Activated naive CD4-positive, alpha-beta T cell treated with anti-CD3 and anti-CD28 coated beads for 36 hours (primary cell): ENCODE results near the gene ZNF561. TPM values are rescaled to one million over a fixed set of nuclear protein-coding genes. Genes with fewer than 3 reads are reported as not detected.

Experiments
- CTCF ChIA-PET: fragments of 350-600 bp; sonication (Branson Sonifier 250); formaldehyde crosslinking; loops from one replicate; lab custom pipeline; 2021; ENCODE audit warnings: antibody characterized with exemption; lab: Charles Lee
- DNase-seq: peaks from one replicate; pipeline ENCODE4 v3.0.0-alpha.2; 2020
- H3K27ac Mint-ChIP-seq: one replicate; pipeline ENCODE4 v1.8.0; 2021; ENCODE audit warnings: mild to moderate bottlenecking, mixed read lengths
- H3K27me3 Mint-ChIP-seq: one replicate; pipeline ENCODE4 v1.8.0; 2021; ENCODE audit warnings: low read depth, mixed read lengths
- H3K36me3 Mint-ChIP-seq: one replicate; pipeline ENCODE4 v1.8.0; 2021; ENCODE audit warnings: low read depth, mixed read lengths
- H3K4me1 Mint-ChIP-seq: one replicate; pipeline ENCODE4 v1.8.0; 2021; ENCODE audit warnings: low read depth, mixed read lengths
- H3K4me3 Mint-ChIP-seq: one replicate; pipeline ENCODE4 v1.8.0; 2021; ENCODE audit warnings: mild to moderate bottlenecking, moderate library complexity, mixed read lengths
- H3K9me3 Mint-ChIP-seq: one replicate; pipeline ENCODE4 v1.8.0; 2021; ENCODE audit warnings: mixed read lengths
- intact Hi-C: fragments of 100-400 bp; cut with micrococcal nuclease; formaldehyde crosslinking; loops from one replicate; pipeline ENCODE4 v1.15.1; 2023
- total RNA-seq, 2 experiments: library from RNA; stranded (reverse); gene quantifications; one replicate each; pipeline ENCODE4 v1.2.3, GENCODE V29; 2021

Gene ZNF561
- total RNA-seq, 2 experiments from 2014 or later = 28.7 to 29.4 TPM

- H3K9me3 Mint-ChIP-seq = peaks cover 76% of the 10 kb centered on the region
- CTCF ChIA-PET = no interaction called here
- DNase-seq = no peak
- no peak overlapping the region for H3K4me3 Mint-ChIP-seq
- H3K27me3 Mint-ChIP-seq = no peaks in the 10 kb centered on the region
- H3K4me1 Mint-ChIP-seq = peaks cover 6% of the 10 kb centered on the region
- intact Hi-C loops = no loop called here
- no peak overlapping the region for H3K27ac Mint-ChIP-seq
- H3K36me3 Mint-ChIP-seq = peaks cover 95% of the 10 kb centered on the region
These were observed 50.8 kb downstream of the ZNF561 start for GRCh38 chr19:9570255-9570654.

GRCh38 chr19:9566729-9567128, 54.3 kb downstream of the ZNF561 start:
- H3K27me3 Mint-ChIP-seq = no peaks in the 10 kb centered on the region
- CTCF ChIA-PET = no interaction called here
- H3K9me3 Mint-ChIP-seq = peaks cover 78% of the 10 kb centered on the region
- no peak for DNase-seq
- intact Hi-C loops = no loop called here
- no peaks in the 10 kb centered on the region for H3K4me1 Mint-ChIP-seq
- H3K27ac Mint-ChIP-seq = no peak overlapping the region
- no peak overlapping the region for H3K4me3 Mint-ChIP-seq
- peaks cover 95% of the 10 kb centered on the region for H3K36me3 Mint-ChIP-seq

- Mint-ChIP-seq H3K4me1 (no peaks in the 10 kb centered on the region), H3K36me3 (peaks cover 95% of the 10 kb centered on the region), H3K4me3 (no peak overlapping the region), H3K27me3 (no peaks in the 10 kb centered on the region), H3K27ac (no peak overlapping the region), H3K9me3 (peaks cover 77% of the 10 kb centered on the region)
- intact Hi-C loops = no loop called here
- DNase-seq = no peak
- CTCF ChIA-PET = no interaction called here
These were observed 54.9 kb downstream of the ZNF561 start for GRCh38 chr19:9565900-9566705.

Other genes with a start within 250 kb of the ZNF561 start
- gene ZNF266, start 185.7 kb downstream of the ZNF561 start, total RNA-seq = 10 to 100 TPM; 19.7 to 21.9 TPM
- under 1 TPM in 1 of 2 experiments, not detected in 1; 0.12 TPM for gene ZNF560, start 122.6 kb downstream of the ZNF561 start, total RNA-seq
- gene ZNF426, start 82.6 kb downstream of the ZNF561 start, total RNA-seq = 10 to 100 TPM; 11.2 to 12.3 TPM
- 10 to 100 TPM; 57.1 to 60.1 TPM for gene ZNF121, start 36.7 kb downstream of the ZNF561 start, total RNA-seq
- 10 to 100 TPM; 20.1 to 21.9 TPM for gene ZNF562, start 53.9 kb upstream of the ZNF561 start, total RNA-seq
- gene ZNF846, start 147.5 kb upstream of the ZNF561 start, total RNA-seq = 1 to 10 TPM; 2.0 to 3.5 TPM
- gene FBXL12, start 197.8 kb upstream of the ZNF561 start, total RNA-seq = 10 to 100 TPM; 17.5 to 19.8 TPM
- gene UBL5, start 206.7 kb upstream of the ZNF561 start, total RNA-seq = 100 to 1,000 TPM; 287 to 298 TPM
- 10 to 100 TPM; 84.5 to 88.1 TPM for gene PIN1, start 214.1 kb upstream of the ZNF561 start, total RNA-seq